Keratinocyte (primary cell): ENCODE results near the gene SPTBN4.

Experiments used
- EZH2 ChIP-seq: IDR thresholded peaks from one replicate; pipeline ENCODE4 v1.6.1; 2012; ENCODE audit warnings: inconsistent platforms, mild to moderate bottlenecking, low read length, moderate library complexity
- TF ChIP-seq, protein P1 (sequence below), 3 experiments: IDR thresholded peaks in 1 of 3; conservative IDR thresholded peaks in 1 of 3; optimal IDR thresholded peaks in 1 of 3; 2 replicates in 2 of 3; 3 replicates in 1 of 3; pipeline versions ENCODE3 to v1.5.1; 2011; ENCODE audit warnings: low read length in 3 of 3, mild to moderate bottlenecking in 3 of 3, moderate library complexity in 2 of 3, control low read depth in 1 of 3, inconsistent platforms in 1 of 3; ENCODE audit not compliant: insufficient read depth in 2 of 3; ENCODE audit errors: extremely low read depth in 1 of 3

GRCh38 chr19:40608957-40609356, 142.2 kb downstream of the SPTBN4 start:
- TF ChIP-seq, protein P1, sequence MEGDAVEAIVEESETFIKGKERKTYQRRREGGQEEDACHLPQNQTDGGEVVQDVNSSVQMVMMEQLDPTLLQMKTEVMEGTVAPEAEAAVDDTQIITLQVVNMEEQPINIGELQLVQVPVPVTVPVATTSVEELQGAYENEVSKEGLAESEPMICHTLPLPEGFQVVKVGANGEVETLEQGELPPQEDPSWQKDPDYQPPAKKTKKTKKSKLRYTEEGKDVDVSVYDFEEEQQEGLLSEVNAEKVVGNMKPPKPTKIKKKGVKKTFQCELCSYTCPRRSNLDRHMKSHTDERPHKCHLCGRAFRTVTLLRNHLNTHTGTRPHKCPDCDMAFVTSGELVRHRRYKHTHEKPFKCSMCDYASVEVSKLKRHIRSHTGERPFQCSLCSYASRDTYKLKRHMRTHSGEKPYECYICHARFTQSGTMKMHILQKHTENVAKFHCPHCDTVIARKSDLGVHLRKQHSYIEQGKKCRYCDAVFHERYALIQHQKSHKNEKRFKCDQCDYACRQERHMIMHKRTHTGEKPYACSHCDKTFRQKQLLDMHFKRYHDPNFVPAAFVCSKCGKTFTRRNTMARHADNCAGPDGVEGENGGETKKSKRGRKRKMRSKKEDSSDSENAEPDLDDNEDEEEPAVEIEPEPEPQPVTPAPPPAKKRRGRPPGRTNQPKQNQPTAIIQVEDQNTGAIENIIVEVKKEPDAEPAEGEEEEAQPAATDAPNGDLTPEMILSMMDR (optimal IDR thresholded peaks at IDR 0.05 in 1 of 3, IDR thresholded peaks at IDR 0.05 in 1 of 3, conservative IDR thresholded peaks at IDR 0.05 in 1 of 3; ENCODE audit: extremely low read depth in 1 of 3, insufficient read depth in 2 of 3, low read length in 3 of 3), result no peak
- no peak for TF ChIP-seq EZH2
